ENCODE data around the gene MLF2.

DNA sequence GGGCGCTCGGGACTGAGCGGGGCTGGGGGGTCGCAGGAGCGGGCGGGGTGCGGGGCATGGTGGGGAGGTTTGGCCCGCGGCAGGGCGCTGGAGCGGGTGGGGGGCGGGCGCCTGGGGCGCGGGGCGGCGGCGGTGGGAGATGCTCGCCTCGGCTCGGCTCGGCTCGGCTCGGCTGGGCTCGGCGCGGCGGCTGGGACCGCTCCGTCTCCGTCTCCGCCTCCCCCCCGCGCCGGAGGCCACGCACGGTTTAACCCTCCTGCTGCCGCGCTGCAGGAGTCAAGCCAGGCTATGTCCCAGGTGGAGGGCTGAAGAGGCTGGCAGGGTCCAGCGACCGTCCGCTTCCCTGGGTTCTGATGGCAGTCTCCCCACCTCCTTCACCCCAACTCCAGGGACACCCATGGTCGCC lies 52.3 kb downstream of the MLF2 start, which contains the start of gene PIANP:
- TF ChIP-seq POLR2A (IDR thresholded peaks at IDR 0.05; ENCODE audit: low read depth, low read length) (no peak), HCFC1 (IDR thresholded peaks at IDR 0.05; ENCODE audit: low read length) (no peak), SPI1 (IDR thresholded peaks at IDR 0.05; ENCODE audit: borderline replicate concordance, insufficient read depth, low read depth, low read length) (no peak), POLR2AphosphoS2 (IDR thresholded peaks at IDR 0.05; ENCODE audit: low read depth, low read length) (no peak), EP300 (IDR thresholded peaks at IDR 0.05; ENCODE audit: borderline replicate concordance in 1 of 2, control insufficient read depth in 1 of 2, low read depth in 2 of 2, low read length in 2 of 2) (no peak), STAT3 (IDR thresholded peaks at IDR 0.05; ENCODE audit: low read depth, low read length) (no peak)
- TF ChIP-seq, protein P1, sequence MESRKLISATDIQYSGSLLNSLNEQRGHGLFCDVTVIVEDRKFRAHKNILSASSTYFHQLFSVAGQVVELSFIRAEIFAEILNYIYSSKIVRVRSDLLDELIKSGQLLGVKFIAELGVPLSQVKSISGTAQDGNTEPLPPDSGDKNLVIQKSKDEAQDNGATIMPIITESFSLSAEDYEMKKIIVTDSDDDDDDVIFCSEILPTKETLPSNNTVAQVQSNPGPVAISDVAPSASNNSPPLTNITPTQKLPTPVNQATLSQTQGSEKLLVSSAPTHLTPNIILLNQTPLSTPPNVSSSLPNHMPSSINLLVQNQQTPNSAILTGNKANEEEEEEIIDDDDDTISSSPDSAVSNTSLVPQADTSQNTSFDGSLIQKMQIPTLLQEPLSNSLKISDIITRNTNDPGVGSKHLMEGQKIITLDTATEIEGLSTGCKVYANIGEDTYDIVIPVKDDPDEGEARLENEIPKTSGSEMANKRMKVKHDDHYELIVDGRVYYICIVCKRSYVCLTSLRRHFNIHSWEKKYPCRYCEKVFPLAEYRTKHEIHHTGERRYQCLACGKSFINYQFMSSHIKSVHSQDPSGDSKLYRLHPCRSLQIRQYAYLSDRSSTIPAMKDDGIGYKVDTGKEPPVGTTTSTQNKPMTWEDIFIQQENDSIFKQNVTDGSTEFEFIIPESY (IDR thresholded peaks at IDR 0.05): no peak
- TF ChIP-seq, protein P2, sequence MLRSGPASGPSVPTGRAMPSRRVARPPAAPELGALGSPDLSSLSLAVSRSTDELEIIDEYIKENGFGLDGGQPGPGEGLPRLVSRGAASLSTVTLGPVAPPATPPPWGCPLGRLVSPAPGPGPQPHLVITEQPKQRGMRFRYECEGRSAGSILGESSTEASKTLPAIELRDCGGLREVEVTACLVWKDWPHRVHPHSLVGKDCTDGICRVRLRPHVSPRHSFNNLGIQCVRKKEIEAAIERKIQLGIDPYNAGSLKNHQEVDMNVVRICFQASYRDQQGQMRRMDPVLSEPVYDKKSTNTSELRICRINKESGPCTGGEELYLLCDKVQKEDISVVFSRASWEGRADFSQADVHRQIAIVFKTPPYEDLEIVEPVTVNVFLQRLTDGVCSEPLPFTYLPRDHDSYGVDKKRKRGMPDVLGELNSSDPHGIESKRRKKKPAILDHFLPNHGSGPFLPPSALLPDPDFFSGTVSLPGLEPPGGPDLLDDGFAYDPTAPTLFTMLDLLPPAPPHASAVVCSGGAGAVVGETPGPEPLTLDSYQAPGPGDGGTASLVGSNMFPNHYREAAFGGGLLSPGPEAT (IDR thresholded peaks at IDR 0.05; ENCODE audit: low read depth): no peak
- TF ChIP-seq, protein P3, sequence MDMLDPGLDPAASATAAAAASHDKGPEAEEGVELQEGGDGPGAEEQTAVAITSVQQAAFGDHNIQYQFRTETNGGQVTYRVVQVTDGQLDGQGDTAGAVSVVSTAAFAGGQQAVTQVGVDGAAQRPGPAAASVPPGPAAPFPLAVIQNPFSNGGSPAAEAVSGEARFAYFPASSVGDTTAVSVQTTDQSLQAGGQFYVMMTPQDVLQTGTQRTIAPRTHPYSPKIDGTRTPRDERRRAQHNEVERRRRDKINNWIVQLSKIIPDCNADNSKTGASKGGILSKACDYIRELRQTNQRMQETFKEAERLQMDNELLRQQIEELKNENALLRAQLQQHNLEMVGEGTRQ (IDR thresholded peaks at IDR 0.05; ENCODE audit: borderline replicate concordance, low read depth, low read length): no peak

Measured in GM12878 (cell line).